ENCODE measurements around the gene MRGPRD.
A peak's percentile ranks its signal among the peaks of the same experiment; 100 is the strongest.

The MRGPRD gene

GRCh38 chr11:68980776-68981065 is at the start of gene MRGPRD:
Gene MRGPRD, minus strand, starts transcription at chr11:68980986. Its CDS starts 0 bp downstream, at chr11:68980986.
- no peak for TF ChIP-seq CTCF (IDR thresholded peaks at IDR 0.05; ENCODE audit: low read depth, low read length)
- DNase-seq (ENCODE audit: low read depth in 2 of 2): no peak

GRCh38 chr11:69030301-69030700 is 49.5 kb upstream of the MRGPRD start:
- H3K4me3 ChIP-seq (replicated peaks in 1 of 2; ENCODE audit: low read depth in 2 of 2, low read length in 2 of 2): no peak overlapping the region
- no peak for TF ChIP-seq CTCF (IDR thresholded peaks at IDR 0.05; ENCODE audit: low read depth, low read length)
- no peak for DNase-seq (ENCODE audit: low read depth in 2 of 2)

More at GRCh38 chr11:68980776-68981065, at the start of gene MRGPRD:
- H3K4me3 ChIP-seq (replicated peaks in 1 of 2; ENCODE audit: low read depth in 2 of 2, low read length in 2 of 2): no peak within 1 kb of the TSS

GRCh38 chr11:69027704-69028372 is 47.1 kb upstream of the MRGPRD start:
- TF ChIP-seq CTCF (IDR thresholded peaks at IDR 0.05; ENCODE audit: low read depth, low read length): no peak
- no peak overlapping the region for H3K4me3 ChIP-seq (replicated peaks in 1 of 2; ENCODE audit: low read depth in 2 of 2, low read length in 2 of 2)
- DNase-seq (ENCODE audit: low read depth in 2 of 2): no peak

- H3K4me3 ChIP-seq (replicated peaks in 1 of 2; ENCODE audit: low read depth in 2 of 2, low read length in 2 of 2): no peak overlapping the region
- TF ChIP-seq CTCF (IDR thresholded peaks at IDR 0.05; ENCODE audit: low read depth, low read length): no peak
- DNase-seq (ENCODE audit: low read depth in 2 of 2): no peak
Measured at GRCh38 chr11:69024509-69024908, 43.7 kb upstream of the MRGPRD start.

- no peak overlapping the region for H3K4me3 ChIP-seq (replicated peaks in 1 of 2; ENCODE audit: low read depth in 2 of 2, low read length in 2 of 2)
- DNase-seq (ENCODE audit: low read depth in 2 of 2): no peak
- TF ChIP-seq CTCF (IDR thresholded peaks at IDR 0.05; ENCODE audit: low read depth, low read length): no peak
Measured at GRCh38 chr11:69022260-69022659, 41.5 kb upstream of the MRGPRD start.

- no peak for TF ChIP-seq CTCF (IDR thresholded peaks at IDR 0.05; ENCODE audit: low read depth, low read length)
- H3K4me3 ChIP-seq (replicated peaks in 1 of 2; ENCODE audit: low read depth in 2 of 2, low read length in 2 of 2): no peak overlapping the region
- peak in 1 of 2 donors; percentile 54 for DNase-seq (ENCODE audit: low read depth in 2 of 2)
Measured at GRCh38 chr11:69018924-69019323, 38.1 kb upstream of the MRGPRD start.

GRCh38 chr11:69017951-69018350 is 37.2 kb upstream of the MRGPRD start:
- DNase-seq (ENCODE audit: low read depth in 2 of 2): no peak

More at GRCh38 chr11:69017951-69018350, 37.2 kb upstream of the MRGPRD start:
- H3K4me3 ChIP-seq (replicated peaks in 1 of 2; ENCODE audit: low read depth in 2 of 2, low read length in 2 of 2): no peak overlapping the region
- TF ChIP-seq CTCF (IDR thresholded peaks at IDR 0.05; ENCODE audit: low read depth, low read length): no peak

Data from cardiac fibroblast (primary cell).